Sigmoid colon (tissue), 7 donors: ENCODE measurements around the gene PLXNA3. TPM values are rescaled to one million over a fixed set of nuclear protein-coding genes. Genes with fewer than 3 reads are reported as not detected.

Source experiments
- DNase-seq: peaks from one replicate; pipeline ENCODE4 v3.0.0-alpha.2; 2019
- H3K27ac ChIP-seq, 4 donors: fragments of 200-600 bp; sonication (generic); one replicate each; pipeline ENCODE4 v1.5.1; 2016 to 2019; ENCODE audit warnings: mild to moderate bottlenecking in 1 of 4
- H3K27me3 ChIP-seq, 3 donors: fragments of 200-600 bp; sonication (generic); one replicate each; pipeline ENCODE4 v1.5.1; 2019; ENCODE audit warnings: mild to moderate bottlenecking in 1 of 3
- H3K36me3 ChIP-seq, 4 donors: fragments of 200-600 bp; sonication (generic); one replicate each; pipeline ENCODE4 v1.5.1; 2016 to 2019
- H3K4me1 ChIP-seq, 4 donors: fragments of 200-600 bp; sonication (generic); one replicate each; pipeline ENCODE4 v1.5.1; 2017 to 2019
- H3K4me3 ChIP-seq, 4 donors: fragments of 200-600 bp; sonication (generic); one replicate each; pipeline ENCODE4 v1.5.1; 2017 to 2019; ENCODE audit warnings: mild to moderate bottlenecking in 2 of 4, moderate library complexity in 1 of 4
- H3K9me3 ChIP-seq, 4 donors: fragments of 200-600 bp in 3 of 4; sonication (generic) in 3 of 4; one replicate each; pipeline versions ENCODE4 v1.5.1 to v1.6.1; 2013 to 2019
- EP300 ChIP-seq, 4 donors: sonication (generic); formaldehyde crosslinking; IDR thresholded peaks; one replicate each; pipeline ENCODE4 v1.6.1; 2017; ENCODE audit warnings: antibody characterized with exemption in 4 of 4
- POLR2A ChIP-seq, 2 donors: fragments of 450-650 bp; IDR thresholded peaks; one replicate each; pipeline ENCODE4 v1.6.1; 2016; ENCODE audit warnings: antibody characterized with exemption in 2 of 2, mild to moderate bottlenecking in 2 of 2, moderate library complexity in 2 of 2
- POLR2AphosphoS5 ChIP-seq, 4 donors: sonication (generic); formaldehyde crosslinking; IDR thresholded peaks; one replicate each; pipeline ENCODE4 v1.6.1; 2017; ENCODE audit warnings: antibody characterized with exemption in 4 of 4
- WGBS, 2 donors: extraction: QIAGEN DNeasy Blood & Tissue Kit; methylation state at CpG; one replicate each; pipeline ENCODE4 v1.1.7; 2013; 5-methylcytosine and 5-hydroxymethylcytosine counted together
- intact Hi-C: fragments of 100-400 bp; cut with DNase I; formaldehyde crosslinking; loops from one replicate; pipeline ENCODE4 v1.15.1; 2023
- polyA plus RNA-seq, 3 donors: library from polyadenylated mRNA; stranded (reverse); fragments of 200-250 nt; gene quantifications; one replicate each; pipeline ENCODE4 v1.2.3, GENCODE V29; 2013
- total RNA-seq, 4 donors: library from RNA; depleted of rRNA; stranded (reverse); fragments of >200 nt; gene quantifications; one replicate each; pipeline ENCODE4 v1.1.0, GENCODE V29; 2016
- TF ChIP-seq, protein P1 (sequence below), 4 experiments: fragments of 450-650 bp in 3 of 4; fragments of 200-600 bp in 1 of 4; IDR thresholded peaks; one replicate each; pipeline ENCODE4 v1.5.1; 2016 to 2019; ENCODE audit warnings: antibody characterized with exemption in 4 of 4, mild to moderate bottlenecking in 3 of 4, moderate library complexity in 2 of 4
- donor health status: healthy with polysubstance abuse.
- donor health status: Bipolar disorder and iron deficiency.
- donor health status: healthy.

The PLXNA3 gene
- total and polyA plus RNA-seq, 7 donors: 3.1 to 22.9 (median 6.1) TPM

- no peaks in the 10 kb centered on the region for H3K27me3 ChIP-seq
- no peaks in the 10 kb centered on the region for H3K9me3 ChIP-seq
- 1 to 3% methylated on average over 65 of the region's 65 CpGs for WGBS, 2 donors
- intact Hi-C loops: loop anchor here (2.0 kb wide), 1 partner anchor 19 kb away; no protein-coding TSS in a partner anchor
- no peak for DNase-seq
- peaks cover 0 to 15% (median 11%) of the 10 kb centered on the region in 4 donors for H3K4me1 ChIP-seq
- H3K4me3 ChIP-seq: peak overlapping the region; percentile 26 to 76 (median 63)
- peak overlapping the region in 3 of 4 donors; percentile 72 to 76 (median 74) for H3K27ac ChIP-seq
- H3K36me3 ChIP-seq: peaks cover 0 to 4% (median 0%) of the 10 kb centered on the region in 4 donors
- TF ChIP-seq, protein P1, sequence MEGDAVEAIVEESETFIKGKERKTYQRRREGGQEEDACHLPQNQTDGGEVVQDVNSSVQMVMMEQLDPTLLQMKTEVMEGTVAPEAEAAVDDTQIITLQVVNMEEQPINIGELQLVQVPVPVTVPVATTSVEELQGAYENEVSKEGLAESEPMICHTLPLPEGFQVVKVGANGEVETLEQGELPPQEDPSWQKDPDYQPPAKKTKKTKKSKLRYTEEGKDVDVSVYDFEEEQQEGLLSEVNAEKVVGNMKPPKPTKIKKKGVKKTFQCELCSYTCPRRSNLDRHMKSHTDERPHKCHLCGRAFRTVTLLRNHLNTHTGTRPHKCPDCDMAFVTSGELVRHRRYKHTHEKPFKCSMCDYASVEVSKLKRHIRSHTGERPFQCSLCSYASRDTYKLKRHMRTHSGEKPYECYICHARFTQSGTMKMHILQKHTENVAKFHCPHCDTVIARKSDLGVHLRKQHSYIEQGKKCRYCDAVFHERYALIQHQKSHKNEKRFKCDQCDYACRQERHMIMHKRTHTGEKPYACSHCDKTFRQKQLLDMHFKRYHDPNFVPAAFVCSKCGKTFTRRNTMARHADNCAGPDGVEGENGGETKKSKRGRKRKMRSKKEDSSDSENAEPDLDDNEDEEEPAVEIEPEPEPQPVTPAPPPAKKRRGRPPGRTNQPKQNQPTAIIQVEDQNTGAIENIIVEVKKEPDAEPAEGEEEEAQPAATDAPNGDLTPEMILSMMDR (IDR thresholded peaks at IDR 0.05): no peak
- TF ChIP-seq POLR2A (IDR thresholded peaks at IDR 0.05) (no peak), POLR2AphosphoS5 (IDR thresholded peaks at IDR 0.05) (no peak), EP300 (IDR thresholded peaks at IDR 0.05) (no peak)
These were observed 478 bp upstream of the PLXNA3 start for GRCh38 chrX:154457491-154458115.

DNA sequence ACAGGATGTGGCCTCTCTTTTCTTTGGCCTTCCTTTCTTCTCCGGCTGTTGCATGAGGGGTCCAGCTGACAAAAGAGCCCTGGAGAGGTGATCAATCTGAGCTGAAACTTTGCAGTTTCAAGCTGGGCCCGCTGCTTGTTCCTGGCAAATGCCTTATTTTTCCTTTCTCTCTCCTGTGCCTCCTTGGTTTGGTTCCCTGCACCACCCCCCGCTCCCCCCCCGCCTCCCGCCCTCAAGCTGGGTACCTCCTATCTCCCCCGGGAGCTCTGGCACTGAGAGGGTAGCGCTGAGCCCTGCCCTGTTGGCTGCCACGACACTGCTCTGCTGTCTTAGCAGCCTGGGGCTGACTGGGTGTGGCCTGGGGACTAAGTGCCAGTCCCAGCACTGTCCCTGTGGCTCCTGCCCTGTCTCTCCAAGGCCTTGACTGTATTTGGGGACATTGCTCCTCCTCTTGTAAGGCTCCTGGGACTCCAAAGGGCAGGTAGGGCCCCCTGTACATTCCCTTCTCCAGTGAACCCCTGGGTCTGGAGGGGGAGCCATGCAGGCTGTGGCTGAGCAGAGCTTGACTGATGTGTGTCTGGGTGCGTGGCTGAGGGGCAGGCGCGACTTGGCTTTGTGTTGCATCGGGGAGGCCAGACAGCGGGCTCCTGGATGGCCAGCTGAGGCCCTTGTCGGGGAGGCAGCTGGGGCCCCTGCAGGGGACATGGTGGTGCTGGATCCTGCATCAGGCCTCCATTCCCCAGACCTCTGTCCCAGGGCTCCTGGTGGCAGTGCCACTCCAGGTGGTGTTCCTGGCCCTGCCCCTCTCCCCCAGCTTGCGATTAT lies 1.1 kb downstream of the PLXNA3 start:
- Histone ChIP-seq H3K9me3 (no peaks in the 10 kb centered on the region), H3K27me3 (no peaks in the 10 kb centered on the region), H3K4me3 (peak overlapping the region; percentile 43 to 76 (median 63)), H3K27ac (peak overlapping the region; percentile 66 to 76 (median 73)), H3K36me3 (peaks cover 0 to 8% (median 0%) of the 10 kb centered on the region in 4 donors), H3K4me1 (peaks cover 0 to 15% (median 11%) of the 10 kb centered on the region in 4 donors)
- no peak for DNase-seq
- intact Hi-C loops: loop anchor here (2.0 kb wide), 1 partner anchor 18 kb away; no protein-coding TSS in a partner anchor
- TF ChIP-seq EP300 (IDR thresholded peaks at IDR 0.05) (no peak), POLR2AphosphoS5 (IDR thresholded peaks at IDR 0.05) (no peak), POLR2A (IDR thresholded peaks at IDR 0.05) (no peak)
- TF ChIP-seq, protein P1 (IDR thresholded peaks at IDR 0.05): no peak
- 28 to 35% methylated on average over 15 of the region's 15 CpGs for WGBS, 2 donors

- H3K27me3 ChIP-seq: no peaks in the 10 kb centered on the region
- peak overlapping the region in 3 of 4 donors; percentile 72 to 76 (median 74) for H3K27ac ChIP-seq
- WGBS, 2 donors: 65 to 66% methylated on average over 14 of the region's 14 CpGs
- H3K4me3 ChIP-seq: peak overlapping the region in 3 of 4 donors; percentile 59 to 76 (median 67)
- peaks cover 0 to 15% (median 11%) of the 10 kb centered on the region in 4 donors for H3K4me1 ChIP-seq
- DNase-seq: no peak
- peaks cover 0 to 14% (median 0%) of the 10 kb centered on the region in 4 donors for H3K36me3 ChIP-seq
- no peak for TF ChIP-seq POLR2AphosphoS5 (IDR thresholded peaks at IDR 0.05)
- TF ChIP-seq EP300 (IDR thresholded peaks at IDR 0.05): no peak
- TF ChIP-seq, protein P1 (IDR thresholded peaks at IDR 0.05): no peak
- TF ChIP-seq POLR2A (IDR thresholded peaks at IDR 0.05): no peak
- intact Hi-C loops: loop anchor here (2.0 kb wide), 1 partner anchor 17 kb away; no protein-coding TSS in a partner anchor
- H3K9me3 ChIP-seq: no peaks in the 10 kb centered on the region
These were observed 1.8 kb downstream of the PLXNA3 start for GRCh38 chrX:154459832-154460231.

DNA sequence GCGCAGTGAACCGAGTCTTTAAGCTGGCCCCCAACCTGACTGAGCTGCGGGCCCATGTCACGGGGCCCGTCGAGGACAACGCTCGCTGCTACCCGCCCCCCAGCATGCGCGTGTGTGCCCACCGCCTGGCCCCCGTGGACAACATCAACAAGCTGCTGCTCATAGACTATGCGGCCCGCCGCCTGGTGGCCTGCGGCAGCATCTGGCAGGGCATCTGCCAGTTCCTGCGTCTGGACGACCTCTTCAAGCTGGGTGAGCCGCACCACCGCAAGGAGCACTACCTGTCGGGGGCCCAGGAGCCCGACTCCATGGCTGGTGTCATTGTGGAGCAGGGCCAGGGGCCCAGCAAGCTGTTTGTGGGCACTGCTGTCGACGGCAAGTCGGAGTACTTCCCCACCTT lies 2.2 kb downstream of the PLXNA3 start:
- peak overlapping the region in 1 of 4 donors; percentile 74 for H3K27ac ChIP-seq
- DNase-seq: no peak
- H3K4me3 ChIP-seq: no peak overlapping the region
- intact Hi-C loops: no loop called here
- no peak for TF ChIP-seq POLR2A (IDR thresholded peaks at IDR 0.05)
- TF ChIP-seq, protein P1 (IDR thresholded peaks at IDR 0.05): no peak
- TF ChIP-seq EP300 (IDR thresholded peaks at IDR 0.05): no peak
- no peak for TF ChIP-seq POLR2AphosphoS5 (IDR thresholded peaks at IDR 0.05)
- no peaks in the 10 kb centered on the region for H3K9me3 ChIP-seq
- peaks cover 0 to 15% (median 11%) of the 10 kb centered on the region in 4 donors for H3K4me1 ChIP-seq
- peaks cover 0 to 14% (median 0%) of the 10 kb centered on the region in 4 donors for H3K36me3 ChIP-seq
- H3K27me3 ChIP-seq: no peaks in the 10 kb centered on the region
- WGBS, 2 donors: 93 to 95% methylated on average over 26 of the region's 26 CpGs
